Left lobe of liver (tissue), 2 donors: Measurements from ENCODE around the gene PNLIPRP2. TPM values are rescaled to one million over a fixed set of nuclear protein-coding genes. Genes with fewer than 3 reads are reported as not detected.

Experiments
- ATAC-seq: fragments of 200-7000 bp; cut with Tn5 transposase; one replicate; pipeline ENCODE4 v1.9.1; 2020; ENCODE audit warnings: mild to moderate bottlenecking, moderate library complexity
- DNase-seq: peaks from one replicate; pipeline ENCODE4 v3.0.0-alpha.2; 2020; ENCODE audit warnings: low spot score
- total RNA-seq: library from RNA; stranded (reverse); gene quantifications from one replicate; pipeline ENCODE4 v1.2.1, GENCODE V29; 2021
- donor health status: DM: no; HTN: no; CAD: no; lungs with moderate emphysema.
- donor health status: DM: no; HTN: yes; CAD: no.

Gene PNLIPRP2
- total RNA-seq = 0.88 TPM

DNA sequence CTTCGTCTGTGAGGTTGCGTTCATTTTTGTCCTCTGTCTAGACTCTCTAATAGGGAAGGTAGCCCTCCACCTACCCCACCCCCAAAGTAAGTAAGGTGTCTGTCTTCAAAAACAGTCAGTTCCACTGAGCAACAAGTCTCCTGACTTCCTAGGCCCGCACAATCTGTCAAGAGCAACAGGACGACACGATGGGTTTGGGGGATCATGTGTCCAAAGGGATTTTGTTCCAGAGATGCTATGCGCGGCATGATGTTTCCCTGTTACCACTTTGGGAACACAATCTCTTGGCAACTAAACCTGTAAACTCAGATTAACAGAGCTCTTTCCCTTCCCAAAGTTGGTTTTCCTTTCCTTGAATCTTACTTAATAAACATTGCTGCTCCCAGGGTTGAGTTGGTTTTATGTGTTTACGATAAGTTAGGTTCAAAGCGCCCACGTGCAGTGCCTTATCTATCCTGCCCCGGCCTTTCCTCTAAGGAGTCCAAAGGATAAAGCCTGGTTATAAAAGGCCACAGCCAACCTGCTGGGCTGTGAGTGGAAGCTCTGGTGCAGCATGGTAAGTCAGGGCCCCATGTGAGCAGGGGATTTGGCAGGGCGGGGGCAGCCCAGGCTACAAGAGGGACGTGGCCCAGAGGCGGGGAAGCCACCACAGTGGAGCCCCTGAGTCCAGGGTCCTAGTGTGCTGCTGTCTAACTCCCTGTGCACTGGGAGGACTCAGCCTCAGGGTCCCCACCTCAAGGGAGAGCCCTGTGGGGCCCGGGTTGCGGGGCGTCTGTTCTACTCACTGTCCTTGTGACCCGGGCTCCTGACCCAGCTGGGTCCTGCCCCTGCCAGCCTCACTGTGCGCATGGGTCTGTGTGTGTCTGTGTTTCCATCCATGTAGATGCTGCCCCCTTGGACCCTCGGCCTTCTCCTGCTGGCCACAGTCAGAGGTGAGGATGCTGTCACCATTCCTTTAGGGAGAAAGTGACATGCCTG is at the start of gene PNLIPRP2:
PNLIPRP2 (plus strand) TSS at position 531 of the 978 bp plus-strand sequence.
- DNase-seq = no peak

DNA sequence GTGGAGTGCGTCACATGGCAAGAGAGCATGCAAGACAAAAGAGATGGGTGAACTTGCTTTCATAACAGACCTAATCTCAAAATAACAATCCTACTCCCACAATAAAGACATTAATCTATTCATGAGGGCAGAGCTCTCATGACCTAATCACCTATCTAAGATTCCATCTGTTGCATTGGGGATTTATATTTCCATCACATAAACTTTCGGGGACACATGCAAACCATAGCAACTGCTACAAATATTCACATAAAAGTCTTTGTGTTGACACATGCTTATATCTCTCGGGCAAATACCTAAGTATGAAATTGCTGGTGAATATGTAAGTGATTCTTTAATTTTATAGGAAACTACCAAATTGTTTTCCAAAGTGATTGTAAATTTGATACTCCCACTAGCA is 46.0 kb upstream of the PNLIPRP2 start:
- ATAC-seq (no peak), DNase-seq (no peak)

More for the DNA sequence above, at the start of gene PNLIPRP2:
- no peak for ATAC-seq

DNA sequence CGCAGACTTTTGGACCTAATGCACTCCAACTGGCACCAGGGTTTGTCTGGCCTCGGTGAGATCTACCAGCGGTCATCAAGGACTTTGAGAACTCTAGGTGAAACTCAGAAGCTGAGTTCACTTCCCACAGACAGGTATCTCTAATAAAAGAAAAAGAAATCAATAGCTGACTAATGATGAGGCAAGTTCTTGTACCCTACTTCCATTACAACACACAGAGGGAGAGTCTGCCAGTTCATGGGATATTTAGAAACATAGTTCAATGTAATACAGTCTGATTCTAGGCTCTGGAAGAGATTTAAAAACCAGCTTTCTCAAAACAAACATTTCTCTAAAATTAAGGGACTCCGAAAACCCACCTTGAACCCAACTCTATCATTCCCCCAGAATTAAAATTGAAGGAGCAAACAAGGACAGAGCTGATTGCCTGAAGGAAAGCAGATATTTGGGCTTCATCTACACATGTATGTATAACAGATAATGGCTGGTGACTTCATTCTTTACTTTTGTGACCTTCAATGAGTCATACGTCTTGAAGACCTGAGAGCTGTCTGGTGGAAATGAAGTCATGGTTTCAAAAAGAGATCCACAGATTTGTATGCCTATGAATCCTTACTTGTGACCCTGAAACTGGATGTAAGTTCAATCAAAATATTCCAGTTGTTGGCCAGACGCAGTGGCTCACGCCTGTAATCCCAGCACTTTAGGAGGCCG is 32.7 kb upstream of the PNLIPRP2 start:
- DNase-seq (no peak), ATAC-seq (peak; percentile 55)

DNA sequence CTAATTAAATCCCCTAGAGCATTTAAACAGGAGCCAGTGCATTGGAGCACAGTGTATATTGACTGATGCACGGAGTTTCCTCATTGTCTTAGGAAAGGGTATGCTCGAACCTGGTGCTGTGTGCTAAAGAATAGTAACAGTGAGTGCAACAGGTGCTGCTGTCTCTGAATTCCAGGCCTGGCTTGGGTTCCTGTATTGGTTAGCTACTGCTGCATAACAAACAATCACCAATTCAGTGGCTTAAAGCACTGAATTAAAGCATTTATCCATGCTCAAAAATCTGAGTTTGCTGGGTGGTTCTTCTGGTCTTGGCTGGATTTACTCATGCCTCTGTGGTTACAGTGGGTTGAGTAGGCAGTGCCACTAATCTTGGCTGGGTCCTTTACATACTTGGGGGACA is 31.8 kb upstream of the PNLIPRP2 start:
- no peak for ATAC-seq

DNA sequence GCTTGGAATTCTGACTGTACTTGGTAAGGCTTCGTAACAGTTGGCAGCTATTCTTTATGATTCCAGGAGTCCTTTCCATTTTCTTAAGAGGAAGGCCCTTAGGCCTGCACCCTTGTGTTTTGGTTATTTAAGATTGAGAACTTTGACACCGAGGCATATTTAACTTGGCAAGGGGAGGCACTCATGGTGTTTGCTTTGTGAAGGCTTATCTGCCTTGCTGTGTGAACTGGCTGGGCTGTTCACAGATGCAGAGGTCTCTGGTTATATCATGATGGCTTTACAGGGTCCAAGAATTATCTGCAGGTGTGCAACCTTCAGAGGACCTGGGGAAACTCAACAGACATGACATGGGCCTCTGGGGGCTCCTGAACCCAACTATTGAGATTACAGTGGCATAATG is 30.8 kb upstream of the PNLIPRP2 start:
- ATAC-seq (peak; percentile 93), DNase-seq (peak; percentile 51)

More for the DNA sequence above, 31.8 kb upstream of the PNLIPRP2 start:
- no peak for DNase-seq

DNA sequence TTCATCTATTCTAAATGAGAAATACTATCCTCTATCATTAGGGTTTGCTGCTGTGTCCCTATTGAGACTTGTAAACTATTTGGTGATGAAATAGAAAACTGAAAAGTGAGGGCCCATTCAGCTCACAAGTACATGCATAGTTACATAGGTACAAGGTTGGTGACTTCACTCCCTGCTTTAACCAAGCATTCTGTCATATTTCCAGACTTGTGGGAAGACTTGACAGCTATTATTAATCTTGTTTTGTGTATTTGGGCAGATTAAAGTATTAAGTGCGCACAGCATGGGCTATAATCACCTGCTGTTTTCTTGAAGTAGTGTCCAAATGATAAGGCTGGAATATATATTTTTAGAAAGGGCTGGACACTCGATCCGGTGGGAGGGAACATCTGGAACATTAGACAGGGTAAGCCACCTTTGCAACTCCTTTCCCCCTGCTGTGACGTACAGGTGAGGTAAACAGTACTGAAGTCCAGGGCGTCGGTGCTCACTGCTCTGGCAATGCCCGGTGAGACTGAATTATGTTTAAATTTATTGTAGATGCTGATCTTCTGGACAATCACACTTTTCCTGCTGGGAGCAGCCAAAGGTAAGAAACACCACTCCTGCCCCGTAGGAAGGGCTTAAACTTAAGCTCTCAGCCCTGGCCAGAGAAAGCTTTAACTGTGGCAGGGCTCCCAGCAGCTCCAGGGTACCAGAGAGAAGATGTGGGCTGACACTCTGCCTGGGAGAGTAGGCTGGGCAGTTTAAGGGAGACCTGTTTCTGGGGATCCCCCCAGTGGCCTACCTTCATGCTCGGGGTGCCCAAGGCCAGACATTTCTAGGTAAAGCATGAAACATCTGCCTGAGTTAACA is 29.9 kb upstream of the PNLIPRP2 start, which contains the start of gene PNLIPRP1:
PNLIPRP1 (plus strand) TSS at position 370 of the 855 bp plus-strand sequence; CDS start at position 541, 171 bp downstream.
- ATAC-seq (no peak), DNase-seq (no peak)

DNA sequence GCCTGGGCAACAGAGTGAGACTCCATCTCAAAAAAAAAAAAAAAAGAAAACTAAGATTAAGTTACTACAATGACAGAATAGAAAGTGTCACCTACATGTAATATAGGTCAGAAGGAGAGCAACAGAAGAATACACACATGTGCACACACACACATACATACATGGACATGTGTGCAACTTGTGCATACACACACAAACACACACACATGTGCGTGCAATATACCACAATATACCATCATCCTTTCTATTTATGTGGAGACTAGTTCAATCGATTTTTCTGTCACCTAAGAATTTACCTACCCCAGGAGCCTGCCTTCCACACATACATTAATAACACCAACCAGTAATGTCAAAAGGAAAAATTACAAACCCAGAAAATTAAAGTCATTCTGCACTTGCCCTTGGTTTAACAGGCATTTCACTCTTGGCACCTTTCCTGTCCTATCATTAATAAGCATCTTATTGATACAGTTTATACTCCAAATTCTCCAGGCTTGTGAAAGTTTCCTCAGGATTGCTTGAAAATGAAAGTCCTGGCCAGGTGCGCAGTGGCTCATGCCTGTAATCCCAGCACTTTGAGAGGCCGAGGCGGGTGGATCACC is 27.5 kb upstream of the PNLIPRP2 start:
- no peak for DNase-seq

DNA sequence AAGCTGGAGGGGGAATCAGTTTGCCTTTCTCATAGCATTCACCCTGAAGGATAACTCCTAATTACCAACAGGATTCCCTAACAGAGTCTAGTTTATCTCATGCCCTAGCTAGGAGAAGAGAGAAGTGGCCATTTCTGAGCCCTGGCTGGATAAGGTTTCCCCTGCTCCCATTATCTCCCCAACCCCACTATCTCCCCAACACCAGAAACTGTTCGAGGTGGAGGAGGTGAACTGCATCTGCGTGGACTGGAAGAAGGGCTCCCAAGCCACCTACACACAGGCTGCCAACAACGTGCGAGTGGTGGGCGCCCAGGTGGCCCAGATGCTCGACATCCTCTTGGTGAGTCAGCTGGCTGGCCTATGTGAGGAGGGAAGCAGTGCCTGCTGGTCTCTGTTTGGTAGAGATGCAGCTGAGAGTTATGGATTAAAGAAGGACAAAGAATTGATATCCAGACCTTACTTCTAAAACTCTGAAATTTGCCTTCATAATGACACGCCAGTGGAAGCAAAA is 26.2 kb upstream of the PNLIPRP2 start:
- ATAC-seq (no peak), DNase-seq (no peak)

More for the DNA sequence above, 27.5 kb upstream of the PNLIPRP2 start:
- ATAC-seq = no peak

DNA sequence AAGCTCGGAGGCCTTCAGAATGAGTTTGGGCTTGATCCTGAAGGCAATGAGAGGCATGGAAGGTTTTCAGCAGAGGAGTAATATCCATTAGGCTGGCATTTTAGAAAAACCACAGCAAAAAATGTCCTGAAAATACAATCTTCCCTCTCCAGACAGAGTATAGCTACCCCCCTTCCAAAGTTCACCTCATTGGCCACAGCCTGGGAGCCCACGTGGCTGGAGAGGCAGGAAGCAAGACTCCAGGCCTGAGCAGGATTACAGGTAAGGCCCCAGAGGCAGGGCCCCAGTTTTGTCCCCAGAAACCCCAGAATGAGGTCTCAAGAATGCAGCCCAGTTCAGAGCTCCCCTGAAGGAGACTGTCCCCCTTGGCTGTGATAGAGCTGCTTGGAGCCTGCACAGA is 24.7 kb upstream of the PNLIPRP2 start:
- ATAC-seq (no peak), DNase-seq (no peak)

DNA sequence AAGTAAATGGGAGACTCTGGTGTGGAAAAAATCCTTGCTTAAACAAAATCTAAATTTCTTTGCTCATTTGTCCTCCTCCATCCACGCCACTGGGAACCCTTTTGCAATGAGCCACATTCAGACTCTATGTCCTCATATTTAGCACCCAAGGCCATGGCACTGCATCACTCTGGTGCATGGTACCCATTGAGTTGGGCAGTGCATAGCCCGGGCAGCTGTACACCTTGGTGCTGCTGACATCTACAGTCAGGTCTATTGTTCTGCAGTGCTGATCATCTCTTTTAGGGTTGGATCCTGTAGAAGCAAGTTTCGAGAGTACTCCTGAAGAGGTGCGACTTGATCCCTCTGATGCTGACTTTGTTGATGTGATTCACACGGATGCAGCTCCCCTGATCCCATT is 23.2 kb upstream of the PNLIPRP2 start:
- ATAC-seq = peak; percentile 56
- DNase-seq = no peak

DNA sequence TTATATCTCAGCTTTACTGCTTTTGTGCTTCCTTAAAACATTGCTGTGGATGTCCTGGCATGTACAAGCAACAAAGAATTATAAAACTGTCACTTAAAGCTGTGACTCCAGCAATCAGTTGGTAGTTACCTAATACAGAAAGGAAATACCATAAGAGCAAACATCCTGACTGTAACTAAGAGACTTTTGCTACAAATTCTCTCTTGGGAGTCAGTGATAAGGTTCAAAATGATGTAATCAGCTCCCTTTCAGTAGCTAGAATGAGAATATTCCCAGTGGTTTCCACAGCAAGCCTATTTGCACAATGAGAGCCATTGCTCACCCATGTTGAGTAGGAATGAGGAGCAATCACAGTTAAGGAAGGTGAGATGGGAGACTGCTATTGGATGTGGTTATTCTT is 22.4 kb upstream of the PNLIPRP2 start:
- DNase-seq (no peak), ATAC-seq (no peak)

DNA sequence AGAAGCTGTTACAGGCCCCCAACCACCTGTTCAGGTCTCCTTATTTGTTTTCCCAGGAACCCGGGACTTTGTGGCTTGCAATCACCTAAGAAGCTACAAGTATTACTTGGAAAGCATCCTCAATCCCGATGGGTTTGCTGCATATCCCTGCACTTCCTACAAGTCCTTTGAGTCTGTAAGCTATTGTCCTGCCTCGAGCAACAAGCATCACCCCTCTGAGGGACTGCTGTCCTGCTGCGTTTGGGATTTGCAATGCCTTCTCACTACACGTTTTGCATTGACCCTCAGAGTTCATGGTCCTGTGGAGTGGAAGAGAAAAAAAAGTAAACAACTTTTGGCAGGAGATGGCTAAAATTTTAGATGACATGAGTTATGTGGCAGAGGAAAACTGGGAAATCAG is 20.8 kb upstream of the PNLIPRP2 start:
- DNase-seq (no peak), ATAC-seq (no peak)

DNA sequence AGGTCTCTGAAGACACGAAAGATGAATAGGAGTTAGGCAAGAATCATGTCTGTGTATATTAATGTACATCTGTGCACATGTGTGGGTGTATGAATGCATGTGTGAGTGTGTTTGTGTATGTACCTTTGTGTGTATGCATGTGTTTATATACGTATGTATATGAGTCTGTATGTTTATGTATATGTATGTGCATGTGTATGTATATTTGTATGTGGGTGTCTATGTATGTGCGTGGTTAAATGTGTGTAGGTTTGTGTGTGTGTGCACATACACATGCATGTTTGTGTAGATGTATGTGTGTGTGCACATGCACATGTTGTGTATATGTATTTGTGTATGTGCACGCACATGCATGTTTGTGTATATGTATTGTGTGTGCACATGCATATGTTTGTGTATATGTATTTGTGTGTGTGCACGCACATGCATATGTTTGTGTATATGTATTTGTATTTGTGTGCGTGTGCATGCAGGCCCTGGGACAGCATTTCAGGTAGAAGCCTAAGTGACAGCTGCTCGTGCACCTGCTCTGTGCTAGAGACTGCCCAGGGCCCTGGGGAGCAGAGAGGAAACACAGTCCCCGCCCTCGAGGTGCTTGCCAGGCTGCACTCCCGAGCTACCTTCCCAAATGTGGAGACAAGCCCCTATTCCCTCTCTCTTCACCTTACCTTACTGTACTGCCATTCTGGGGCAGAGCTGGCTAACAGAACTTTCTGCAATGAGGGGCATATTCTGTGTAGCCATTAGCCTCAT is 17.9 kb upstream of the PNLIPRP2 start:
- ATAC-seq (no peak), DNase-seq (no peak)

DNA sequence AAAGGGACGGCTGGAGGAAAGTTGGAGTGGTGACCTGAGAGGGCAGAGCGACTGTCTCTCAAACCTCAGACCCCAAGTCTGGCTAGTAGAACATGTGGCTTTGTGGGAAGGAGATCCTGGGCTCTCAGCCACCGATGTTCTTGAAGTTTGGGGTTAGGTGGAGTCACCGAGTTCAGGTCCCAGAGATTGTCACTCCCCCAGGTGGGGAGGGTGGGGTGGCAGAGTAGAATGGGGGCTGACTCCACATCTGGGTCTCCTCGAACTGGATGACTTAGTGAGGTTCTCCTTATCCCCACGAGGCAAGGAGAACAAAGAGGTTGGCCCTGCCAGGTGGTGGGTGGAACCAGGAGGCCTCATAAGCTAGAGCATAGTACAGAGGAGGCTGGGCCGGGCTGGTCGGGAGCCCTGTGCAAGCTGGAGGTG is 14.7 kb upstream of the PNLIPRP2 start:
- no peak for DNase-seq
- no peak for ATAC-seq

DNA sequence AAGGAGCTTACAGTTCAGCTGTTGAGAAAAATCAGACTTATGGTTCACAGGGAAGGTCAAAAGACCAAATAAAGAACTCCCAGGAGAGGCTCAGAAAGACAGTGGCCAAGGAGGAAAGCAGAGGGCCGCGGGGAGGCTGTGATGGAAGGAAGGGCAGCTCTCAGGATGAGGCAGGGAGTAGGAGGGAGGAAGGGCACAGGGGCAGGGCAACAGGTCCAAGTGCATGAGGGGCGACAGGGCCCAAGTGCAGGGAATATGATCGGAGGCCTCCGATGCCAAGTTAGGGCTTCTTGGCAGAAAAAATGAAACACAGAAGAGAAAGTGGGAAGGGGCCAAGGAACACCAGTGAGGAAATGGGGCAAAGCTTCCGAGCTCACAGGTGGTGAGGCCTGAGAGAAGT is 13.4 kb upstream of the PNLIPRP2 start:
- ATAC-seq (no peak), DNase-seq (no peak)

DNA sequence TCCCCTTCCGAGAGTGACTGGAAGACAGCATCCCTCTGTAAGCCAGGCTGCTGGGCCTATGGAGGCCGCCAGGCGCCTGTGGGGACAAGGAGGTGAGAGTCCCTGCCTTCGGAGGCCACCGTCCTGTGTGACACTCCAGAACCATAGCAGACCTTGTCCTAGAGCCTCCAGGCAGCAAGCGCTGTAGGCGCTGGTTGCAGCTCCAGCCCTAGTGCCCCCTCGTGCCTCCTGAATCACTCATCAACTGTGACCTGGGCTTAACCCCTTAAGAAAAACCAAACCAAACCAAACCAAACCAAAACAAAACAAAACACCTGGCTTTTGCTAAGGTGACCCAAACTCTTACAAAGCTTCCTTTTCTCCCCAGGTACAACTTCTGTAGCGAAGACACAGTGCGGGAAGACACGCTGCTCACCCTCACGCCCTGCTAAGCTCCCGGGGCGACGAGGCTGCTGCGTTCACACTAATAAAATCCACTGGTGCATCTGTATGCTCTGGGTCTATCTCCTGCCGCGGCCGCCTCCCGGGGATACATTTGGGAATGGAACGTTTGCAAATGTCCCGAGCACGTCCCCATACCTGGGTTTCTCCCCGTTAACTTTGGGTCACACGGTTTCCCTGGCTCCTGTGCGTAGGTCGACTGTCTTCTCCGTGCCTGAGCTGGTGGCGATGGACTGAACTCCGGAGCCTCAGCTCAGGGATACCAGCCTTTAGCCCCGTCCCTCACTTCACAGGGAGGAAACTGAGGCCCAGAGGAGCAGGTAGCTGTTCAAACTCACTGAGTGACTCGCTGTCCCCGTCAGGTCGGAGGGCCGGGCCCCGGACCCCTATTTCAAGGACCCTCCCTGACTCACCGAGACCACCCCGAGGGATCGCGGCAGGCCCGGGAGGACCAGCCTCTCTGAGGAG is 11.8 kb upstream of the PNLIPRP2 start:
- ATAC-seq = no peak
- no peak for DNase-seq

DNA sequence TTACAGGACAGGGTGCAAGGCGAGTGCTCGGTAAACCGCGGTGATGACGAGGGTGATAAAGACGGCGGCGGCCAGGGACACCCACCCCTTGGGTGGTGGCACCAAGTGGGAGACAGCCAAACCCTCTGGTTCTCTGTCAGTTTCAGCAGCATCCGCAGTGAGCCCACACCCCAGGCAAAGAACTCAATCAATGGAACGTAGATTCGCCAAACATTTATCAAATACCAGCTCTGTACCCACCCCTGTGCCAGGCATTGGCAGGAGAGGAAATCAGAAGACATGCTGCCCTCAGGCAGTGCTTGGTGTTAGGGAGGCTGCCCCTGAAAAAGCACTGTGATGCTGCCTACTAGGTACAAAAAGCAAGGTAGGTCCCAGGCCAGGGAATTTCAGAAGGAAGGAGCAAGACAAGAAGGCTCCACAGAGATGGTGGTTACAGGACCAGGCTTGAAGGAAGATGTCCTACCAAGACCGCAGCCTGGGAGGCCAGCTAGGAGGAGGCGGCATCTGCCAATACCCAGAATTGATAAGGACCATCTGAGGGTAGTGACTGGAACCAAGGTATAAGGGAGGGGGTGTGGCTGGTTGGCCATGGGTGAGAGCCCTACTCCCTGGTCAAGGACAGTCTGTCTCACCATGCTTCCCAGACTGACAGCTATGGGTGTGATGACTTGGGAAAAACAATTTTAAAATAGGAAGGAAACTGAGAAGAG is 10.2 kb upstream of the PNLIPRP2 start:
- DNase-seq = no peak
- no peak for ATAC-seq

DNA sequence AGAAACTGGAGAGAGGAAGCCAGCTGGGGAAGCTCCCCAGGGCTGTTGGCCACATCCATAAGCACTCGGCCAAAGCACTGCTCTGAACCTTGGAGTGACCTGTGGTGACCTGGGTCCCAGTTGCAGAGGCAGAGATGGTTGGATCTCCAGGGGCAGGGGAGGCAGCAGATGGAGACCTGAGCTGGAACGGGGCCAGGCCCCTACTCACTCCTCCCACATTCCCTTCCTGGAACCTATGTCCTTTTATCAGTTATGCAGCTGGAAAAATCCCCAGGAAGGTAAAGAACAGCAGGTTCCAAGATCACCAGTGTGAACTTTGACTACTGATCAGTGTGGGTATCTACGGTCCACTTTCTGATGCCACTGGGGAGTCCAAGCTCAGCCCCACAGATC is 9.6 kb upstream of the PNLIPRP2 start:
- no peak for ATAC-seq
- no peak for DNase-seq
